C4-2B (cell line): ENCODE results near the gene MADD.

ENCODE experiments used
- CTCF ChIP-seq: fragments of 450-650 bp; conservative IDR thresholded peaks from 2 replicates; pipeline ENCODE4 v1.5.1; 2017; ENCODE audit warnings: mild to moderate bottlenecking
- ZFX ChIP-seq: fragments of 450-650 bp; IDR thresholded peaks from 2 replicates; pipeline ENCODE4 v1.6.1; 2017

- TF ChIP-seq CTCF, result no peak
- TF ChIP-seq ZFX, result no peak
These were observed 26.5 kb upstream of the MADD start for GRCh38 chr11:47243454-47243853.
